IPS-18a (cell line): ENCODE measurements around the gene ODC1.
"Not testable (repeated sequence)": the region's sequence is repeated elsewhere in the genome, so short reads cannot be mapped to it uniquely, and the experiment has no call there.

Experiments
- H3K27ac ChIP-seq: one replicate; pipeline ENCODE4 v1.5.1; 2013; ENCODE audit warnings: low read length
- H3K27me3 ChIP-seq: one replicate; pipeline ENCODE4 v1.6.1; 2013; ENCODE audit warnings: mild to moderate bottlenecking, low read length; ENCODE audit not compliant: control insufficient read depth, insufficient read depth
- H3K36me3 ChIP-seq: one replicate; pipeline ENCODE4 v1.6.1; 2013; ENCODE audit warnings: low read depth, low read length; ENCODE audit not compliant: control insufficient read depth
- H3K4me1 ChIP-seq: one replicate; pipeline ENCODE4 v1.6.1; 2013; ENCODE audit warnings: low read depth, low read length; ENCODE audit not compliant: control insufficient read depth
- H3K4me3 ChIP-seq: one replicate; pipeline ENCODE4 v1.5.1; 2013; ENCODE audit warnings: low read length
- H3K9ac ChIP-seq: one replicate; pipeline ENCODE4 v1.6.1; 2013; ENCODE audit warnings: mild to moderate bottlenecking, low read length, moderate library complexity
- H3K9me3 ChIP-seq: one replicate; pipeline ENCODE4 v1.6.1; 2013; ENCODE audit warnings: low read depth, low read length; ENCODE audit not compliant: control insufficient read depth

ODC1 gene

DNA sequence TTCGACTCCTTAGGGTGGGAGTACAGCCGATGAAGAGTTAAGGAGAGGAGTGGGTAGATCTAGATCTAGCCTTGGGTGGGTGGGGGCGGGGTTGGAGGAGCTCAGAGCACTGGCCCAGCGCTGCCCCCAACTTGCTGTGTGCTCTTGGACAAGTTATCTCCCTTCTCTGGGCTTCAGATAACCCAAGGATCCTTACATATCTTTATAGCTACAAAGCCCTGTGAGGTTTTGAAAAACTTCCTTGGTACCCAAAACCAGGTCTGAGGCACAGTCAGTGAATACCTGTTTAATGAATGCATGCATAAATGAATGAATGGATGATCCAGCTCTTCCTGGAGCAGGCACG is 1.3 kb upstream of the ODC1 start:
- H3K9ac ChIP-seq = peak overlapping the region; percentile 77
- H3K27me3 ChIP-seq = peaks cover 20% of the 10 kb centered on the region
- no peaks in the 10 kb centered on the region for H3K9me3 ChIP-seq
- no peak overlapping the region for H3K27ac ChIP-seq
- H3K4me1 ChIP-seq = peaks cover 12% of the 10 kb centered on the region
- H3K36me3 ChIP-seq = peaks cover 7% of the 10 kb centered on the region
- H3K4me3 ChIP-seq = peak overlapping the region; percentile 72

DNA sequence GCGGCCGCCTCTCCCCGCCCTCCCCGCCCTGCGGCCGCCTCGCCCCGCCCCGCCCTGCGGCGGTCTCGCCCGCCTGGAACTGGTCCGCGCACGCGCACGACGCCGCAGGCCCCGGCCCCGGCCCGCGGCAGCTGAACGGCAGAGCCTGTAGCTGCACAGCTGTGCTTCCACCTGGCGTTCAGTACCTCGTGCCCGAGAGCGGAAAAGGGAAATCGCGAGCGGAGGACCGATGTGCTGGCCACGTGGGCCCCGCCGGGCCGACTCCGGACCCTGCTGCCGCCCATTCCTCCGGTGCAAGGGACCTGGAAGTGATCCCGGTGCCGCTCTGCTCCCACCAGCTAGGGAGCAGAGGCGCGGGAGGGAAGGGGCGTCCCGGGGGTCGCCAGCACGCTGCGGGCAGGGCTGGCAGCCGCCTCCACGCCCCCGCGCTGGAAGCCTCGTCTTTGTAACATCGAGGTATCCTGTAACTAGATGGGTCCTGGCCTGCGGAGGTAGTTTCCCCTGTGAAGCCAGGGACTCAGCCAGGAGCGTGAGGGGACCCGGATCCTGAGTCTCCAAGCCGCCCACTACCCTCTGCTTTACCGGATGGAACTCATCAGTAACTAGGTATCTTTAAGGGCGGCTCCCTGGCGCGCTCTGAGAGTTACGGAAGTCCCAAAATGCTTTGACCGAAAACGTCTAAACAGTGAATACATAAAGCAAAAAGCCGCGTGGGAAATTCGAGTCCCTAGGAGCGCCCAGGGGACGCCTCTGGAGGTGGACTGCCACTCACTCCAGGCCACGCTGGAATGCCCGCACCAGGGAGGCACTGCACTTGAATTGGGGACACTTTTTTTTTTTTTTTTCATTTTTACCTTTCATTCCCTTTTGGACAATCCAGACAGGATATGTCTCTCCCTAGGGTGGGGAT is 704 bp upstream of the ODC1 start:
- H3K4me3 ChIP-seq = peak overlapping the region; percentile 72
- H3K9ac ChIP-seq = peak overlapping the region; percentile 77
- H3K4me1 ChIP-seq = peaks cover 12% of the 10 kb centered on the region
- H3K27me3 ChIP-seq = peaks cover 20% of the 10 kb centered on the region
- no peaks in the 10 kb centered on the region for H3K9me3 ChIP-seq
- H3K36me3 ChIP-seq = peaks cover 13% of the 10 kb centered on the region
- peak overlapping the region; percentile 31 for H3K27ac ChIP-seq

DNA sequence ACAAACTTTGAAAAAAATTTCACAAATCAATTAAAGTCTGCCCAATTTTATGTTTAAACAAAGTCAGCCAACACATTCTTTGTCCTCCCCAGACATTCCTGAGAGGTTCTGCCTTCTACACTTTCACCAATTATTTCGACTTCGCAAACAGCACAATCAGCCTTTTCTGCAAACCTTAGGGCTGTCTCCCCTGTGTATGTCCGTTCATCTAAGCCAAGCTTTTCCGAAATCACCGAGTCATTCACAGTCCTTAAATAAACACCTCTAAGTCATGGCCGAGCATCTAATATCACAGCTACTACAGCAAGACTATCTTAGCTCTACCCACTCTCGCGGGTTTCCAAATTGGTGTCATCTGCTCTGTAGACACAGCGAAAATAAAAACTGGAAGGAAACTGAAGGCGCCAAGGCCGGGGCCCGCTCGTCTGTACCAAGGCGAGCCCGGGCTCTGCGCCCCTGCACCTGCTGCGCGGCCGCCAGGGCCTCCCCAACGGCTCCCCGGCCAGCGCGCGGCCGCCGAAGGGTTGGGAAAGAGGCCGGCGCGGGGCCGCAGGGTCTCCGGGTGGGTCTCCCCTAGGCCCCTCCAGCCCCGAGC is 730 bp downstream of the ODC1 start:
- Histone ChIP-seq H3K9me3 (no peaks in the 10 kb centered on the region), H3K27me3 (peaks cover 20% of the 10 kb centered on the region), H3K27ac (no peak overlapping the region), H3K9ac (peak overlapping the region; percentile 59), H3K36me3 (peaks cover 27% of the 10 kb centered on the region), H3K4me1 (peaks cover 12% of the 10 kb centered on the region), H3K4me3 (peak overlapping the region; percentile 72)

DNA sequence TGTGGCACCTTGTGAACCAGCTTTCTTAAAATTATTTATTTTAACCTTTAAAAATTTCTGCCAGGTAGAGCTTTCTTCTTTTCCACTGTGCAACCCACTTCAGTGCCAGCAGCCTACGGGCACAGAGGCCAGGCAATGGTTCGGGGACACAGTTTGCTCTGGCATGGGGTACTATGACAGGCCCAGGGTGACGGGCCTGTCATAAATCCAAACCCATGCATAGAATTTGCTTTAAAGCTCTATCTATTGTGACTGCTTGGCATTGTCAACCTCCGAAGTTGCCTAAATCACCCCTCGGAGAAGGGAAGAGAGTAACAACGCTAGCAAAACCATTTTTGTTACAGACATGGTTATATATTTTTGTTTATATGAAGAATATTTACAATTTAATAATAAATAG is 1.5 kb downstream of the ODC1 start:
- peaks cover 35% of the 10 kb centered on the region for H3K36me3 ChIP-seq
- no peak overlapping the region for H3K27ac ChIP-seq

DNA sequence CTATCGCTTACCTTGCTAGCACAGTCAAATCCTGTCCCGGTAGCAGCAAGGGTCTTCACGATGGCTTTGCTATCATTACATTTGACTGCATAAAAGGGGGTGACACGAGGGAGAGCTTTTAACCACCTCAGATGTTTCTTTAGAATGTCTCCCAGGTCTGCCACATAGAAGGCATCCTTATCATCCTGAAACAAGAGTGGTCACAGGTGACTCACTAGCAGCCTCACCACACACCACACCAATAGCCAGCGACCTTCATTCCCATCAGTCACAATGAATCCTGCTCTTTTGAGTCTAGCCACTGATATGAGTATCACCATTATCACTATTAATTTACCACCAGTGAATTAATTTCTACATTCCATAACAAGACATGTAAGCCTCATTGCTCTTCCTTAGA is 3.7 kb downstream of the ODC1 start:
- peaks cover 4% of the 10 kb centered on the region for H3K4me1 ChIP-seq

More for the DNA sequence above, 1.5 kb downstream of the ODC1 start:
- Histone ChIP-seq H3K9ac (no peak overlapping the region), H3K4me1 (peaks cover 12% of the 10 kb centered on the region), H3K9me3 (no peaks in the 10 kb centered on the region), H3K4me3 (peak overlapping the region; percentile 72), H3K27me3 (peaks cover 20% of the 10 kb centered on the region)

DNA sequence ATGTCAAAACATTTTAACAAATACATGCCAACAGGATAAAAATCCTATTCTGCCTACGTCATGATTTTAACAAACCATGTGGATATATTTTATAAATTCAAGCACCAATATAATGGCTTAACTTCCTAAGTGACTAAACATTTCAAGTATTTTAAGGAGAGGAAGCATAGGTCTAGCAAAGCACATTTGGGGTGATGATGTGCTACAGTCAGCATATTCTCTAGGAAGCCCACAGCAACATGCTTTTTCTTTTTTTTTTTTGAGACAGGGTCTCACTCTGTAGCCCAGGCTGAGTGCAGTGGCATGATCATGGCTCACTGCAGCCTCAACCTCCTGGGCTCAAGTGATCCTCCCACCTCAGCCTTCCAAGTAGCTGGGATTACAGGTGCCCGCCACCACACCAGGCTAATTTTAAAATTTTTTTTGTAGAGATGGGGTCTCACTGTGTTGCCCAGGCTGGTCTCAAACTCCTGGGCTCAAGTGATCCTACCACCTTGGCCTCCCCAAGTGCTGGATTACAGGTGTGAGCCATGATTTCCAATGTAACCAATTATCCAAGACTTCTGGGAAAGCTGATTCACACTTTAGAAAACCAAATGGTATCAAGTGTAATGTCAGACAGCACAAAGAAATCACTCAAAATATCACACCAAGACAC is 5.5 kb downstream of the ODC1 start:
- H3K36me3 ChIP-seq = peaks cover 57% of the 10 kb centered on the region
- H3K27ac ChIP-seq, H3K4me1 ChIP-seq: not testable (repeated sequence)

More for the DNA sequence above, 3.7 kb downstream of the ODC1 start:
- H3K9me3 ChIP-seq = no peaks in the 10 kb centered on the region
- H3K4me3 ChIP-seq = no peak overlapping the region
- H3K9ac ChIP-seq = no peak overlapping the region
- H3K36me3 ChIP-seq = peaks cover 57% of the 10 kb centered on the region
- peaks cover 15% of the 10 kb centered on the region for H3K27me3 ChIP-seq
- no peak overlapping the region for H3K27ac ChIP-seq

DNA sequence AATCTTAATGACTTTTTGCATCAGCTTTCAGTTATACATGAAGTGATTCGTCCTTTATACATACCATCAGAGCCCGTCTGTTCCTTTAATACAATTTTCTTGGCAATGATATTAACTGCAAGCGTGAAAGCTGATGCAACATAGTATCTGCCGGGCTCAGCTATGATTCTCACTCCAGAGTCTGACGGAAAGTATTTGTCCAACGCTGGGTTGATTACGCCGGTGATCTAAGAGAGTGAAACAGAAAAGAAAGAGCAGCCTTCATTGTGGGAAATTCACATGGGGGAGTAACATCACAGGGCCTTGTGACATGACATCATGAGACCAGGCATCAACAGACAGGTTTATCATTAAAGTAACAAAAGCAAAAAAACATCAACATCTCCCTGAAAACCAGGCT is 6.2 kb downstream of the ODC1 start:
- Histone ChIP-seq H3K27me3 (peaks cover 2% of the 10 kb centered on the region), H3K4me1 (no peaks in the 10 kb centered on the region), H3K27ac (no peak overlapping the region), H3K4me3 (no peak overlapping the region), H3K36me3 (peaks cover 57% of the 10 kb centered on the region), H3K9ac (no peak overlapping the region), H3K9me3 (no peaks in the 10 kb centered on the region)

More for the DNA sequence above, 5.5 kb downstream of the ODC1 start:
- not testable (repeated sequence) for H3K27me3 ChIP-seq, H3K9me3 ChIP-seq, H3K9ac ChIP-seq, H3K4me3 ChIP-seq

DNA sequence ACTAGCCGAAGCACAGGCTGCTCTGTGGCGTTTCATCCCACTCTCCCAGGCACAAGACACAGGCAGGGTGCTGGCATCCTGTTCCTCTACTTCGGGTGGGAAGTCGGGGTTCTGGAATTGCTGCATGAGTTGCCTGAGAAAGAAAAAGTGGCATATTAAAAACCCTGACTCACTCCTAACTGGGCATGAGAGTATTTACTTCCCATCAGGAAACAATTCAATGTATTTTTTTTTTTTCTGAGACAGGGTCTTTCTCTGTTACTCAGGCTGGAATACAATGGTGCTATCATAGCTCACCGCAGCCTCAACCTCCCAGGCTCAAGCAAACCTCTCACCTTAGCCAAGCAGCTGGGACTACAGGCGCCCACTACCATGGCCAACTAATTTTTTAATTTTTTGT is 7.4 kb downstream of the ODC1 start:
- H3K27ac ChIP-seq = no peak overlapping the region
- H3K36me3 ChIP-seq = peaks cover 57% of the 10 kb centered on the region
- H3K4me1 ChIP-seq = no peaks in the 10 kb centered on the region
- no peak overlapping the region for H3K9ac ChIP-seq
- no peak overlapping the region for H3K4me3 ChIP-seq
- no peaks in the 10 kb centered on the region for H3K9me3 ChIP-seq
- no peaks in the 10 kb centered on the region for H3K27me3 ChIP-seq

DNA sequence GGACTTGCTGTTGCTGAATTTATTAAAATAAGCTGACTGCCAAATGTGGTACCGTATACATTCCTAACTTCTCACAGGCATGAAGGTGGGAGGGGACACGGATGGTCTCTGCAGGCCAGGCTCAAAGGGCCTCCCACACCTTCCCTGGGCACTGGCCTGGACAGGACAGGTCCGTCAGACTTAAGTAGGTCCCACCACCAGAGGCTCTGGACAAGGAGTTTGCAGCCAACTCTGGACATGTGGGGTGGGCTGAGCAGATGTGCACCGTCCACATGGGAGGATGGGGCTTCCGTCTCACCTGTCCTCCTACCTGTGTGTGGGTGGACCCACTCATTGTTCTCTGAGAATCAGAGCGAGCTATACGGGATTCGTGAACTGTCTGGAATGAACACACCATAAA is 8.2 kb downstream of the ODC1 start:
- H3K9ac ChIP-seq = no peak overlapping the region
- no peak overlapping the region for H3K27ac ChIP-seq

DNA sequence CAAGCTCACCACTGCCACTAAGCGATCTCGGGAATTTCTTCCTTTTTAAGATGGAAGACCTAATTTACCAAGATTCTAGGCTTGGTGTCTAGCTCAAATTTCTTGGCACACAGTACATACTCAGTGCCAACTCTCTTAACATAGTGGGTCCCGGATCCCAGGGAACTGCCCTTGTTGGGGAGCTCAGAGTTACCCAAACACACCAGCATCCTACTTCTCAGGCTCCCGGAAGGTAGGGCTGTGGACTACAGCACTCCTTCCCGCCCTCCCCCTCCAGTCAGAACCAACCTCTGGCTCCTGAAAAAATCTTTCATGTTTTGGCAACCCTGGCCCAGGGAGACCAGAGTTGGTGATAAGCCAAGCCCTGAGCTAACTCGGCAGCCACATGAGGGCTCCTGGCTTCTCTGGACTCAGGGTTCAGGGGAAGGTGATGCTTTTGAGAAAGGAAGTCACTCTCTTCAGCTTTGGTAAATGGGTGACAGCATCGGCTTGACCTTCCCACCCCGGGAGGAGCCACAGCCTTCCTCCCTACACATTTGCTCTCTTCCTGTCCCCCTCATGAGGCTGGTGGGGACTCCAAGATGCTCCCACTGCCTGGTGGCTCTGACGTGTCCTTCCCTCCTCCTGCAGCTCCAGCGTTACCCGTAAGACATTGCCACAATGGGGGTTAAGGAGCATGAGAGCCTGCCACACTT is 8.8 kb downstream of the ODC1 start:
- peaks cover 49% of the 10 kb centered on the region for H3K36me3 ChIP-seq
- no peak overlapping the region for H3K4me3 ChIP-seq
- no peaks in the 10 kb centered on the region for H3K4me1 ChIP-seq
- no peak overlapping the region for H3K27ac ChIP-seq
- H3K9ac ChIP-seq = no peak overlapping the region
- H3K27me3 ChIP-seq = no peaks in the 10 kb centered on the region
- no peaks in the 10 kb centered on the region for H3K9me3 ChIP-seq

More for the DNA sequence above, 8.2 kb downstream of the ODC1 start:
- Histone ChIP-seq H3K36me3 (peaks cover 55% of the 10 kb centered on the region), H3K27me3 (no peaks in the 10 kb centered on the region), H3K4me1 (no peaks in the 10 kb centered on the region), H3K4me3 (no peak overlapping the region), H3K9me3 (no peaks in the 10 kb centered on the region)

DNA sequence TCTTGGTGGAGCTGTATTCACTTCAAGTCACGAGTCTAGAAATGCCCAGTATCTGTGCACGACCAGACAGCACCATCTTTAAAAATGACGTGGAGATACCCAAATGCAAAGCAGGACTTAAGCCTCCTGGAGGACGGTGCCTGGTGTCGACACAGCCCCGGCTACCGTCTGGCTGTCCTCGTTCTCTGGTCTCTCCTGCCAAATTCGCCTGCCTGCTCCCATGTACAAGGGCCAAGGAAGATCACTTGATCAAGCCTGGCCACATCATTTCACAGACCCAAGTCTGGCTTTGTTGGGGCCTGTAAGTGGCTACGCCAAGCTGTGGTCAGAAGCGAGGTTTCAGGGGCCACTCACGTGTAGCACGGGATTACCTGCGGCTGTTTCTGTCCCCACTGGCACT is 9.4 kb downstream of the ODC1 start:
- Histone ChIP-seq H3K9ac (no peak overlapping the region), H3K4me3 (no peak overlapping the region), H3K4me1 (no peaks in the 10 kb centered on the region), H3K27me3 (no peaks in the 10 kb centered on the region), H3K36me3 (peaks cover 42% of the 10 kb centered on the region), H3K27ac (no peak overlapping the region), H3K9me3 (no peaks in the 10 kb centered on the region)
